ENCODE data around the gene C10orf90.

- TF ChIP-seq FOXA1 (IDR thresholded peaks at IDR 0.05), result no peak
- TF ChIP-seq BHLHE40 (IDR thresholded peaks at IDR 0.05; ENCODE audit: borderline replicate concordance), result no peak
- no peak for TF ChIP-seq SP1 (IDR thresholded peaks at IDR 0.05)
These were observed 42.2 kb upstream of the C10orf90 start for GRCh38 chr10:126712681-126713080.

Measured in HEK293T (cell line).